Measurements from ENCODE around the gene NUBPL. TPM values are rescaled to one million over a fixed set of nuclear protein-coding genes. Genes with fewer than 3 reads are reported as not detected.
"Not testable (repeated sequence)": the region's sequence is repeated elsewhere in the genome, so short reads cannot be mapped to it uniquely, and the experiment has no call there.

NUBPL gene
- total RNA-seq, 1 donor from 2014 or later = 32.3 TPM

DNA sequence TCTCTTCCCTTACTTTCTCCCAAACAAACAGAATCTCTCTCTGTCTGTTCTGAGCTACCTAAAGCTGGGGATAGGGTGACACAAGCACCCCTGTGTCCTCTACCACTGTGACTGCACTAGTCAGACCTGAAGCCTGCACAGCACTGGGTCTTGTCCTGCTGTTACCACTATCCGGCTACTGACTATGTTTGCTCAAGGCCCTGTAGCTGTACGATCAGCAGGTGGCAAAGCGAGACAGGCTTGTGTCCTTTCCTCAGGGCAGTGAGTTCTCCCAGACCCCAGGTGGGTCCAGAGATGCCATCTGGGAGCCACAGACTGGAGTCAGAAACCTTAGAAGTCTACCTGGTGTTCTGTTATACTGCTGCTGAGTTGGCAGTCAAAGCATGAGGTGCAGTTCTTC is 116.4 kb downstream of the NUBPL start:
- no peak for DNase-seq

DNA sequence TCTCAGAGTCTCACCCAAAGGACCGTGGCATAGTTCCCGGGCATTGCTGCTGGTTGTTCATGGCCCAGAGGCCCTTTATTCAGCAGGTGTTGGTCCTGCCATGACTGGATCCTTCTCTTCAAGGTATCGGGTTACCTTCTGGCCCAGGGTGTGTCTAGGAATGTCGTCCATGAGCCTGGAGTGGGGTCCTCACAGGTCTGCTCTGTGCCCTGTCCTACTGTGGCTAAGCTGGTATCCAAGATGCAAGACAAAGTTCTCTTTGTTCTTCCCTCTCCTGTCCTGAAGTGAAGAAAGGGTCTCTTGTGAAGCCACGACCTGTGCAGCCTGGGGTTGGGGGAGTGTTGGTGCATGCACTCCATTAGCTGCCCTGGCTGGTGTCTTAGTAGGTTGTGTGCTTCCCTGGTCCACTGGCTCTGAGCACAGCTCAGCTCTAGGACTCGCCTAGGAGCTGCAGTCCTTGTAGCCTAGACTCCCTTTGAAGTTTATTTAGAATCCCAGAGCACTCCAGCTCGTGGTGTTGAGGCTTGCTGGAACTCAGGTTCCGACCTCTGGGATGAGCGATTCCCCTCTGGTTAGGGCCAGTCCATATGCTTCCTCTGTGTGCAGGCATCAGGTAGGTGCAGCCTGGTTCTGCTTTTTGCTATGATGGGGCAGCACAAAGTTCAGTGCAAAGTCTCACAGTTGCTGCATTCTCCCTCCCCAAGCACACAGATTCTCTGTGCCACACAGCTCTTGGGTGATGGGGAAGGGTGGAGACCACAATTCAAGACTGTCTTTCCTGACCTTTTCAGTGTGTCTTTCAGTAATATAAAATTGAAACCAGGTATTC is 117.4 kb downstream of the NUBPL start:
- no peak for DNase-seq

DNA sequence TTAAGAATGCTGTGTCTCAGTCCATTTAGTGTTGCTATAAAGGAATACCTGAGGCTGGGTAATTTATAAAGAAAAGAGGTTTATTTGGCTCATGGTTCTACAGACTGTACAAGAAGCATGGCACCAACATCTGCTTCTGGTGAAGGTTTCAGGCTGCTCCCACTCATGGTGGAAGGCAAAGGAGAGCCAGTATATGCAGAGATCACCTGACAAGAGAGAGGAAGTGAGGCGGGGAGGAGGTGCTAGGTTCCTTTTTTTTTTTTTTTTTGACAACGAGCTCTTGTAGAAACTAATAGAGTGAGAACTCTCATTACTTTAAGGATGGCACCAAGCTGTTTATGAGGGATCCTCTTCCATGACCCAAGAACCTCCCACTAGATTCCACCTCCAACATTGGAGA is 121.6 kb downstream of the NUBPL start:
- DNase-seq = no peak

DNA sequence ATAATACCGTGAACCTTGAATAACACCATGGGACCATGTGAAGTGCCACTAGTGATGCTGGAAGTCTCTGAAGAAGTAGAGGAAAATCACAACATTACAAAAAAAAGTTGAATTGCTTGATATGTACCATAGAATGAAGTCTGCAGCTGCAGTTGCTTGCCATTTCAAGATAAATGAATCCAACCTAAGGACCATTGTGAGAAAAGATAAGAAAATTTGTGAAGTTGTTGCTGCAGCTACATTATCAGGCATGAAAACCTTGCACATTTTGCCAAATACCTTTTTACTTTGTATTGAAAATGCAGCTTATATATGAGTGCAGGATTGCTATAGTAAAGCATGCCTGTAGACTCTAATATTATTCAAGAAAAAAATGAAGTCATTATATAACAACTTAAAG is 126.5 kb downstream of the NUBPL start:
- DNase-seq = no peak

DNA sequence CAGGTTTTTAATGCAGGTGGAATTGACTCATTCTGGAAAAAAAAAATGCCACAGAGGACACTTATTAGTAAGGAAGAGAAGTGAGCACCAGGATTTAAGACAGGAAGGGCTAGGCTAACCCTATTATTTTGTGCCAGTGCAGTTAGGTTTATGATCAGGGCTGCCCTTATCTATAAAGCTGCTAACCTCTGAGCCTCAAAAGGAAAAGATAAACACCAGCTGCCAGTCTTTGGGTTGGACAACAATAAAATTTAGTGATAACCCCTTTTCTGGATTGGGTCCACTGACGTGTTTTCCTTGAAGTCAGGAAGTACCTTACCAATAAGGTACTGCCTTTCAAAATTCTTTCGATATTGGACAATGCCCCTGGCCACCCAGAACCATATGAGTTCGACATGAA is 128.9 kb downstream of the NUBPL start:
- no peak for DNase-seq

DNA sequence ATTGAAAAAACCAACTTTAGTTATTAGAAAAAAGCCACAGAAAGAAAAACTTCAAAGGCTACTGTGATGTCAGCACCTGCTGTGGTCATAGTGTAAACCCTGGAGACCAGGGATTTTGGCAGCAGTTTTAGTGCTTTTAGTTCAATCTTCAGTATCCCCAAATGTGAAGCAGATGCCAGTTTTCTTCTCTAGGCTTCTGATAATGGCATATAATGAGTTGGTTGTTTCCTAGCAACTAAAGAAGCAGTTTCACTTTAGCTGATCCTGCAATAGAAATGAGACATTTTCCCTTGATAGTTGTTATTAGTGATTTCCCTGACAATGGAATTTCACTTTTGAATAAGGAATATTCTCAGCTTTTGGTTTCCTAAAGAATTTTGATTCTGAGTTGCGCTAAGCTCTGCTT is 131.2 kb downstream of the NUBPL start:
- peak; percentile 15 for DNase-seq

DNA sequence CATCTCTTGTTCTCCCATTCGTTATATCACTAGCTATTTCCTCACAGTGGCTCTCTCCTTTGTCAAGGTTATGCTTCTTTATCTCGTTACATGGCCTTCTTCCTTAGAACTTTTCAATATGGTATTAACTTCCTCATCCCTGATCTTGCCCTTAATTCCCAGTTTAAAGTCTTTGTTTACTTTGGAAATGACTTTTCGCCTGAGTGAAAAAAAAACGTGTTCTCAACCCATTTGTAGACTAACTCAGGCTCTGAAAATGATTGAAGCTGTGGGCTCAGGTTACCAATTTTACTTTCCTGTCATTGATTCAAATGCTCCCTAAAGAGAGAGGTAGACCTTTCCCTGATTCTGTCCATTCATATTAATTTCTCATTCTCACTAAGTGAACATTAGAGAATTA is 135.2 kb downstream of the NUBPL start:
- DNase-seq = no peak

DNA sequence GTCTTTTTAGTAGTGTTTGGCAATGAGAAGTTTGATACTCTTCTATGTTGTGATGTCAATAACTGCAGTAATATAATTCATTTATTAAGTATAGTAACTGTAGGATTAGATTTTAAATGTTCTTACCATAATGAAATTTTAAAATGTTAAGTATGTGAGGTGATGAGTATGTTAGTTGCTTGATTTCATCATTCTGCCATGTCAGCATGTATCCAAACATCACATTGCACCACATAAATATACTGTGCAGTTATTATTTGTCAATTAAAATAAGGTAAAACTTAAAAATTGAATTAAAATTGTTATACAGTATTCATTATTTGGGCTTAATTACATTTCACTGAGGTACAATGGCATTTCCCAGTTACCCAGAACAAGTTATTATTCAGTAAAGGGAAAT is 138.6 kb downstream of the NUBPL start:
- no peak for DNase-seq

DNA sequence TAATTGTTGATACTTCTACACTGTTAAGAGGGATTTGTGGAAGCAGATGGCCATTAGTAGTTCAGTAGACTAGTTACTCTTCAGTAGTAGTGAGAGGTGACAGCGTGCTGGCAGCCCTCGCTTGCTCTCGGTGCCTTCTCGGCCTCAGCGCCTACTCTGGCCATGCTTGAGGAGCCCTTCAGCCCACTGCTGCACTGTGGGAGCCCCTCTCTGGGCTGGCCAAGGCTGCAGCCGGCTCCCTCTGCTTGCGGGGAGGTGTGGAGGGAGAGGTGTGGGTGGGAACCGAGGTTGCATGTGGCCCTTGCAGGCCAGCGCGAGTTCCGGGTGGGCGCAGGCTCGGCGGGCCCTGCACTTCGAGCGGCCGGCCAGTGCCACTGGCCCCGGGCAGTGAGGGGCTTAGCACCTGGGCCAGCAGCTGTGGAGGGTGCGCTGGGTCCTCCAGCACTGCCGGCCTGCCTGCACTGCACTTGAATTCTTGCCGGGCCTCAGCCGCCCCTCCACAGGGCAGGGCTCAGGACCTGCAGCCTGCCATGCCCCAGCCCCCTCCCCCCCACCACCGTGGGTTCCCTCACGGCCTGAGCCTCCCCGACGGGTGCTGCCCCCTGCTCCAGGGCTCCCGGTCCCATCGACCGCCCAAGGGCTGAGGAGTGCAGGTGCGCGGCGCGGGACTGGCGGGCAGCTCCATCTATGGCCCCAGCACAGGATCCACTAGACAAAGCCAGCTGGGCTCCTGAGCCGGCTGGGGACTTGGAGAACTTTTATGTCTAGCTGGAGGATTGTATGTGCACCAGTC is 139.3 kb downstream of the NUBPL start:
- DNase-seq = no peak

DNA sequence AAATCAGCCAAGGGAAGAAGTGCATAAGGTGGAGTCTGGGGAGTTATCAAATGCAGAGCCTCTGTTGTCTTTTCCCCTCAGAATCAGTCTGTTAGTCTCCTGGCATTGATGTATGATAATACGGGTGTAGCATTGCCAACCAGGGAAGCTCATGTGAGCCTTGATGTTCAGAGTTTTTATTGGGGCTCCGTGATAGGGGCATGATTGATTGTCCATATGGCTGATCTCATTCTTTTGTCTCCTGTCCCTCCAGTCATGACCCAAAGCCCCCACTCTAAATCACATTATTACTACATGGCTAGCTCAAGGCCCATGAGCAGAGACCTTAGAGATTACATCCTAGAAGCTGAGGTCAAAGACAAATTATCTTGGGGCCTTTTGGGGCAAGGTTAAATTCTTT is 140.9 kb downstream of the NUBPL start:
- DNase-seq = no peak

DNA sequence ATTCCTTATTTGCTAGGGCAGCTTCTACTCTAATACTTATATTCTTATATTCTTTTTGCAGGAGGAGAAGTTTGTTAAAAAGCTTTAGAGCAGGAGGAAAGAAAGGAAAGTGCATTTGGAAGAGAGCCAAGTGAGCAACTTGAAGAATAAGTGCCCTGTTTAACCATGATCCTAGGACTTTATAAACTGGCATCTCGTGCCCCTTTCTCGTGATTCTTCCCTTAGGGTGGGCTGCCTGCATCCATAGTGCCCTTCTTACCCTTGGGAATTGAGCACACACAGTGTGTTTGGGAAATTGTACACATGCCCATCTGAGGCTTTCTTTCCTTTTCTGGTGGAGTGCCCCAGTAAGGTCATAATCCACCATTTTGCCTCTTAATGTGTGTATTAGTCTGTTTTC is 141.9 kb downstream of the NUBPL start:
- DNase-seq = no peak

DNA sequence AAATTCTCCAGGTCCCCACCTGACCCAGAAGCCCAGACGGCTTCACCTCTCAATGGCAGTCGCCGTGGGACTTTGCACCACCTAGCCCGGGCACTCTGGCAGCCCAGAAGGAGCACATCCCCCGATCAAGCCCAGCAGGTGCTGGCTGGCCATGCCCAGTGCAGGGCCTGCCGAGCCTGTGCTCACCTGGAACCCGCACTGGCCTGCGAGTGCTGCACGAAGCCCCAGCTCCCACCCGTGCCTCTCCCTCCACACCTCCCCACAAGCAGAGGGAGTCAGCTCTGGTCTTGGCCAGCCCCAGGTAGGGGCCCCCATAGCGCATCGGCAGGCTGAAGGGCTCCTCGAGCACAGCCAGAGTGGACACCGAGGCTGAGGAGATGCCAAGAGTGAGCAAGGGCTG is 144.5 kb downstream of the NUBPL start:
- no peak for DNase-seq

DNA sequence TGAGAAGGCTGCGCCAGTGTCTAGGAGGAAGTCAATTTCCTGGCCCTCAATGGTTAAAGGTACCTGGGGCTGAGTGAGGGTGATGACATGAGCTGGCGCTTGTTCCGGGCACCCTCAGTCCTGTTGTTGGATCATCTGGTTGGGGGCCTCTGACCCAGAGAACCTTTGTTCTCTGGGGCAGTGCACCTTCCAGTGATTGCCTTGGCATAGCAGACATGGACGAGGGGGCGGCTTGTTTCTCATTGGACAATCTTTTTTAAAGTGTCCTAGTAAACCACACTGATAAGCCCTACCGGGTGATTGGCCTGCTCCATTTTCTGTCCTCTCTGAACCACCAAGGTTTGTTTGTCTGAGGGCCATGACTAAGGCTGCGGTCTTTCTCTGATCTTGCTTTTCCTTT is 147.5 kb downstream of the NUBPL start:
- DNase-seq = not testable (repeated sequence)

DNA sequence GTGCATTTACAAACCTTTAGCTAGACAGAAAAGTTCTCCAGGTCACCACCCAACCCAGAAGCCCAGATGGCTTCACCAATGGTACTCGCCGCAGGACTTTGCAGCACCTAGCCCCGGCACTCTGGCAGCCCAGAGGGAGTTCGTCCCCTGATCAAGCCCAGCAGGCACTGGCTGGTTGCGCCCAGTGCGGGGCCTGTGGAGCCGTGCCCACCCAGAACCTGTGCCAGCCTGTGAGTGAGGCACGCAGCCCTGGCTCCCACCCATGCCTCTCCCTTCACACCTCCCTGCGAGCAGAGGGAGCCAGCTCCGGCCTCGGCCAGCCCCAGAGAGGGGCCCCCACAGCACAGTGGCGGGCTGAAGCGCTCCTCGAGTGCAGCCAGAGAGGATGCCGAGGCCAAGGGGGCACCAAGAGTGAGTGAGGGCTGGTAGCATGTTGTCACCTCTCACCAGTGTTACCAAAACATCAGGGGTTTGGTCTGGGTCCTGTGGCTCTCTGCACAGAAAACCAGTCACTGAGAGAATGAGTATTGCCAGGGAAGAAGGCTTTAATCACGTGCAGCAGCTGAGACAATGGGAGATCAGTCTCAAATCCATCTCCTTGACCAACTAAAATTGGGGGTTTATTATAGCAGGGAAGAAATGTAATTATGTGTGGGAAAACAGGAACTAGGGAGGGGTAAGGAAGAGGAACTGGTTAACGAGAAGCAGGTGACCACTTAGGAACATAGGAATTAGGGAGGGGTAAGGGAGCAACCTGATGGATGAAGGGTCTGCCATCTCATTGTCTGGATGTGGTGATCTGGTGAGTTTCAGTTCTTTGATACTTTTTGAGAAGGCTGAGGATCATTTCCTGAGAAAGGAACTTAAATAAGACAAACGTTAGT is 151.3 kb downstream of the NUBPL start:
- DNase-seq = no peak

DNA sequence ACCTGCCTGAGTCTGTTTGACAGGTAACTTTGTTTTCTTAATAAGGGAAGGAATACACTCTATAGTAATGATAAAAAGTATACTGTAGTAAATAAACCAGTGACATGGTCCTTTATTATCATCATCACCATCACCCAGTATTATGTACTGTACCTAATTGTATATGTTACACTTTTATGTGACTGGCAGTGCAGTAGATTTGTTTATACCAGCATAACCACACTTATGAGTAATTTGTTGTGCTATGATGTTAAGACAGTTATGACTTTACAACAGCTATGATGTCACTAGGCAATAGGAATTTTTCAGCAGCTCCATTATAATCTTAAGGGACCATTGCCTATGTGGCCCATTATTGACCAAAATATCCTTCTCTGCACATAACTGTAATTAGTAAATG is 155.0 kb downstream of the NUBPL start:
- no peak for DNase-seq

DNA sequence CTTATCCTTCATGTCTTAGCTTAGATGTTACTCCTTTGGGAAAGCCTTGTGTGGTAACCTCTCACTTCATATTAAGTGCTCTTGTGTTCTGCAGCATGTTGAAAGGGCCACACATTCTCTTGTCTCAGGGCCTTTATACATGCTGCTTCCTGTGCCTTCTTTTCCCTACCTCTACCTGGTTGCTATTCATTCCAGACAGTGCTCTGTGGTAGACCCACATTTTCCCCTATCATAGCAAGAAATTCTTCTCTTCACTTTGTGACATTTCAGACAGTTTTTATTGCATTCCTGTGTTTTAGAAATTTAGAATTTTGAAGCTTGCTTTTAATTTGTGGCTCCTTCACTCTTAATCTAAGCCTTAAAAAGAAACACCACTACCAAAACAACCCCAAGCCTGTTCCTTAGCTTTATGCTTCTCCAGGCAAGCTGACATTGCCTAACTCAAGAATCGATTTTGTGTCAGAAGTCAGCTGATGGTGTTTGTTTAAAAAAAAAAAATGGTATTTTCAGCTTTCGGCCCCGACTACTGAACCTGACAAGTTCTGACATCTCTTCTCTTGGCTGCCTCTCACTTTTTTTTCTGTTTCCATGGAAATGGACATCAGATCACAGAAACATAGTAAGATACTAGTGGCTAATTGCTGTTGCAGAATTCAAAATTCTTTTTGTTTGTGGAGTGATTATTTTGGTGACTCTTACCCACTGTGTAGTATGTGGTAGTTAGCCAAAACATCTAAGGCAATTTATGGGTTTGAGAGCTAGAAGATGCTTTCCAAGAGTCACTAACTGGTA is 156.3 kb downstream of the NUBPL start:
- peak; percentile 26 for DNase-seq

DNA sequence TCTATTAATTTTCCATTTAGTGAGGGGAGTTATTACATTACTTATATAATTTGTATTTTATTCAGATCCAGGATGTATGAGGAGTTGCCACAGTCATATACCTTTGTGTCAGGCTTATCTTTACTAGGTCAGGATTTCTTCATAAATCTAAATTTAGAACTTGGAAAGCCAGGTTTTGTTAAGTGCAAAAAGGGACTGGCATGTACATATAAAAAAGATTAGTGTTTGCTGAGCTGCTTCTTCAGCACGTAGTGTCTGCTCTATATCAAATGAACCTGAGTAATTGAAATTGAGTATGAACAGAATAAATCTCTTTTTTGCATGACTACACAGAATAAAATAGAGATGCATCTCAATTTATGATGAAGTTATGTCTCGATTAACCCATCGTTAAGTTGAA is 157.4 kb downstream of the NUBPL start:
- no peak for DNase-seq

DNA sequence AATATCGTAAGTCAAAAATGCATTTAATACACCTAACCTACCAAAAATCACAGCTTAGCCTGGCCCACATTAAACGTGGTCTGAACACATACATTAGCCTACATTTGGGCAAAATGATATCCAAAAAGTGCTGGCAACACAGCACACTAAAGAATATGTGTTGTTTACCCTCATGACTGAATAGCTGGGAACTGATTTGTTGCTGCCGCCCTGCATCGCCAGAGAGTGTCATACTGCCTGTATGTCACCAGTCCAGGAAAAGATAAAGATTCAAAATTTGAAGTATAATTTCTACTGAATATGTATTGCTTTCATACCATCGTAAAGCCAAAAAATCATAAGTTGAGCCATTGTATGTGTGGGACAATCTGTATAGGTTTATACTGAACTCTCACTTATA is 157.8 kb downstream of the NUBPL start:
- DNase-seq = no peak

DNA sequence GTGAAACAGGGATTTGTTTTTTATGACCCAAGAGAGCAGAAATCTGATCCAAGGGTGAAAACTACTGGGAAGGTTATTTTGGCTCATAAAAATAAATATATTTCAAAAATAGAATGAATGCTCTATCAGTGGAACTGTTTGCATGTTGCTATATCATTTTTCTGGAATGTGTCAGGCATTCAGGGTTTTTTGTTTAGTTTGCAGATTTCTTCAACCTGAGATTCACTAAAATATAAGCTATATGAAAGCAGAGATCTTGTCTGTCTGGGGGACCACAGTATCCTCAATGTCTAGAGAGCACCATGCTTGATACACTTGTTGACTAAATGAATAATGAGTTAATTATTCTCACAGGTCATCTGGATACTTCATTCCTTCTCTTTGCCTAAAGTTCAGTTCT is 165.1 kb downstream of the NUBPL start:
- no peak for DNase-seq

DNA sequence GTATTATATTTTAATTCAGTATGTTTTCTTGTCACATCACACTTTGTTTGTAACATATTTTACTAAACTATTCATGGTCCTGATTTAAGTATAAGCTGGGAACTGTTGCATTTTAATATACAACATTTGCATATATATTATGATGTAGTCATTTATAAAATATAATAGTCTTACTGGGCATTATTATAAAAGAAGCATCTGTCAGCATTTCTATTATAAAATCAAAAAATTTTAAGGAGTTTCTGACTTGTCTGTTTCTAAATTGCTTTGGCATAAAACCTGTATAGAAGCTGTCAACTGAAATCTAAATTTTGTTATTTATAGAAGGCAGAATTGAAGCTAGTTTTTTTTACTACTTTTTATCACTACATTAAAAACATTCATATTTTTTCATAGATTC is 166.6 kb downstream of the NUBPL start:
- DNase-seq = no peak

DNA sequence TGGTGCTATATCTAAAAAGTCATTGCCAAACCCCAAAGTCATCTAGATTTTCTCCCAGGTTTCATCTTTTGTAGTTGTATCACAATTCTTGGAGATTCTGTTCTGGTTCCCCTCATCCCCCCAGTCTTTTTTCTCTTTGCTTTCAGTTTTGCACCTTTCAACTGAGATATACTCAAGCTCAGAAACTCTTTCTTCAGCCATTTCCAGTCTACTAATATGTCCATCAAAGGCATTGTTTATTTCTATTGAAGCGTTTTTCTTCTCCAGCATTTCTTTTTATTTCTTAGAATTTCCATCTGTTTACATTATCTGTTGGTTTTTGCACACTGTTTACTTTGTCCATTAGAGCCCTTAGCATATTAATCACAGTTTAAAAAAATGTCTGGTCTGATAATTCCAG is 179.5 kb downstream of the NUBPL start:
- DNase-seq = no peak

DNA sequence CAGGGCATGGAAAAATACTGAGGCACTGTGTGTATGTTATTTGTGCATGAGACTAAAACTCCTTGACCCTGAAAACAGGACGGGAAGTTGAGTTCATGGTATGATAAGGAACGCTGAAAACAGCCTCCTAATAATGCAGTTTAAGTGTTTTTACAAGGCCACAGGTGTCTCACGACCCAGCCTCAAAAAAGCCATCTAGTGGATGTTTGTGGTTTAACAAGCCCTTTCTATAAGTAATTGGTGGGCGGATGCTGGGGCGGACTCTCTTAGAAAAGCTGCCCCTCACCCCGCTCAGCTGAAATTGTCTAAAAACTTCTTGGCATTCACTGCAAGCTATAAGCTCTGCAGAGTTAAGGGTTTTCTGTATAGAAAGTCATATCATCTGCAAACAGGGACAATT is 184.5 kb downstream of the NUBPL start:
- DNase-seq = no peak
